ENCODE results near the gene MYH15.

Gene MYH15

DNA sequence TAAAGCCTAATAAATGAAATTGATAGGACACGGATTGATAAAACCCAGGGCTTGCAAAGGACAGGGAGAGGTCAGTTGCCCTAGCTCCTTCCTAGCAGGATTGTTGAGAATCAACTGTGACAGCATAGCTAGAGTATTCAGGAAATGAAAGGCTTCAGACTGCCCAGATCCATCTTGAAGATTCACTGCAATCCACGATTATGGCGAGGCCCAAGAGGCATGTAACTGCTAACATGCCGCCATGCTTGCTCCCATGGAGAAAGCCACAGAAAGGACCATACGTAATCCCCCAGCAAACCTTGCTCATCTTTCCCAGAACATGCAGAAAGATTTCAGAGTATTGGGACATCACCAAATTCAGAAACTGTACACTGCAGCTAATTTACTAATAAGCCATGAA, 41.3 kb downstream of the MYH15 start:
- DNase-seq: no peak

- DNase-seq: no peak
Observed at GRCh38 chr3:108468577-108468976, 41.8 kb downstream of the MYH15 start.

GRCh38 chr3:108462899-108463298, 47.5 kb downstream of the MYH15 start:
- DNase-seq: no peak

DNA sequence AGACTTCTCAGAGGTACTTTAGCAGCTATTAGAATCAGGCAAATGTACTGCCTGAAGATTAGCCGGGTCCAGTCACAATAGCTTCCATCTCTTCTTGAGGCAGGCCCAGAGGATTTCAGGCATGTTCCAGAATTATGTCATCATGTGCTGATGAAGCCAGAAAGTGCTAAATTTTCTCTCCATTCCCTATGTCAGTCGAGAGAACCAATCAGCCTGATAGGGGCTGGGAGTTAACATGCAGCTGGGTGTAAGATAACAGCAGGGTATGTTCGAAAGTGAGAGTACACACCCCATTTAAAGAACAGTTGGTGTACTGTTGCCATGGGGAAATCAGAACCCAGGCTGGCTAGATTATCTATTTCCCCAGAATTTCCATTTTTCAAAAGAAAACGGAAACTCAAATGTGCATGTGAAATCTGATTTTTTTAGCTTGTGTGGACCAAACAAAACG, 48.7 kb downstream of the MYH15 start:
- no peak for DNase-seq

GRCh38 chr3:108459225-108459624, 51.2 kb downstream of the MYH15 start:
- DNase-seq: no peak

GRCh38 chr3:108455212-108455705, 55.1 kb downstream of the MYH15 start:
- DNase-seq: no peak

DNA sequence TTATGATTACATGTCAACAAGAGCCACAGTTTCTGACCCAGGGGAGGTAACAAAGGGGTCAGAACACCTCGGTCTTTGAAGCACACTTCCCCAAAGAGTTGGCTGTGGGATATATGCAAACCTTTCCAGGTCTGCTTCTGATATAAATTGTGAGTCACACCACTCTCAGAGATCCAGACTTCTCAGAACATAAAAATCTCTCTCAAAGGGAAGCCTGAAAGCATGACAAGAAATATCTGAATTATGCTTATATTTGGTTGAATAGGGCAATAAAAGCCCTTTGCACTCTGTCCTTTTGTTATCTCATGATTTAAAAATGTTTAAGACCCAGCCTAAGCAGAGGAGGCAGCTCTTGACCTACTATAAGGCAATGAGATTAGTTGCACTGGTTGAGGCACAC, 56.8 kb downstream of the MYH15 start:
- no peak for DNase-seq

GRCh38 chr3:108450444-108450843, 60.0 kb downstream of the MYH15 start:
- no peak for DNase-seq

- no peak for DNase-seq
Observed at GRCh38 chr3:108448593-108448992, 61.8 kb downstream of the MYH15 start.

GRCh38 chr3:108447096-108447847, 63.1 kb downstream of the MYH15 start:
- no peak for DNase-seq

GRCh38 chr3:108442281-108442680, 68.1 kb downstream of the MYH15 start:
- no peak for DNase-seq

GRCh38 chr3:108441518-108441917, 68.9 kb downstream of the MYH15 start:
- no peak for DNase-seq

- DNase-seq: no peak
Observed at GRCh38 chr3:108441071-108441507, 69.3 kb downstream of the MYH15 start.

- no peak for DNase-seq
Observed at GRCh38 chr3:108438542-108438941, 71.9 kb downstream of the MYH15 start.

- no peak for DNase-seq
Observed at GRCh38 chr3:108437439-108437838, 73.0 kb downstream of the MYH15 start.

DNA sequence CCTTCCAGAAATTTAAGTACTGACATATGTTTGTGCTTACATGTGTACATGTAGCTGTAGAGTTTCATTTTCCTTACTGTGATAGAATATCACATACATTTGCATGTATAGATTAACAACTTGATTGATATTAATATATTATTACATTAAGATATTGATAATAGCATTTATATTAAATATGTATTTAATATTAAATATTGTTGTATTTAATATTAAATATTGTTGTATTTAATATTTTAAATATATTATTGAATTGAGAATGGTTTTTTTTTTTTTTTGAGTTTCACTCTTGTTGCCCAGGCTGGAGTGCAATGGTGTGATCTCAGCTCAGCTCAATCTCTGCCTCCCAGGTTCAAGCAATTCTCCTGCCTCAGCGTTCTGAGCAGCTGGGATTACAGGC, 76.5 kb downstream of the MYH15 start:
- no peak for DNase-seq

GRCh38 chr3:108432431-108432830, 78.0 kb downstream of the MYH15 start:
- no peak for DNase-seq

- no peak for DNase-seq
Observed at GRCh38 chr3:108430540-108430939, 79.9 kb downstream of the MYH15 start.

DNA sequence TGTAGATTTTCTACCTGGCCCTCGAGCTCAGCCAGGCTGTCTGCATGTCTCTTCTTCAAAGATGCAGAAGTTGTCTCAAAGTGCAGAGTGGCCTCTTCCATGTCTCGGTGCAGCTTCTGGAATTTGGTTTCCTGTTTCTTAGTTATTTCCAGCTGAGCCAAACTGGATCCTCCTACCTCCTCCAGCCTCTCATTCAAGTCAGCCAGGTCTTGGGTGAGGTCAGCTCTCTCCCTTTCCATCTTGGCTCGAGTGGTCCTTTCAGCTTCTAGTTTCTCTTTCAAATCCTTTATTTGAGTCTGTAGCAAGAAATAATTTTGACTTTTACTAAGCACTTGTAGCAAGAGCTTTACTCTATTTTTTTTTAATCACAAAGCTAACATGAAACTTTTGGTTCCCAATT, 81.8 kb downstream of the MYH15 start:
- no peak for DNase-seq

DNA sequence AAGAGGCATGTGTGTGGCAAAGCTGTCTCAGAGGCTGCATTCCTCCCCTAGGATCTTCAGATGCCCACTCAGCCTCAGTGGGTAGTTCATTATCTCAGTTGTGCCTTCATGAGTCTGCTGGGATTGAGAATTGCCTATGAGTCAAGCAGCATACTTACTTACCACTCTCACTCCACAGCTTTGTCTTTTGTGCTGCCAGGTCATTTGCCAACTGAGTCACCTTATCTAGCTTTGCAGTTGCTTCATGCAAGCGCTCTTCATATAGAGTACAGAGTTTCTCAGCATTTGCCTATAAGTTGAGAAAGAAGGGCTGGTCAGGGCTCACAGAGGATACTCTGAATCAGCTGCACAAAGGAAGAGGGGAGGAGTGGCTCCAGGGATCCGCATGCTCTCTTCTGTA, 89.5 kb downstream of the MYH15 start:
- no peak for DNase-seq

DNA sequence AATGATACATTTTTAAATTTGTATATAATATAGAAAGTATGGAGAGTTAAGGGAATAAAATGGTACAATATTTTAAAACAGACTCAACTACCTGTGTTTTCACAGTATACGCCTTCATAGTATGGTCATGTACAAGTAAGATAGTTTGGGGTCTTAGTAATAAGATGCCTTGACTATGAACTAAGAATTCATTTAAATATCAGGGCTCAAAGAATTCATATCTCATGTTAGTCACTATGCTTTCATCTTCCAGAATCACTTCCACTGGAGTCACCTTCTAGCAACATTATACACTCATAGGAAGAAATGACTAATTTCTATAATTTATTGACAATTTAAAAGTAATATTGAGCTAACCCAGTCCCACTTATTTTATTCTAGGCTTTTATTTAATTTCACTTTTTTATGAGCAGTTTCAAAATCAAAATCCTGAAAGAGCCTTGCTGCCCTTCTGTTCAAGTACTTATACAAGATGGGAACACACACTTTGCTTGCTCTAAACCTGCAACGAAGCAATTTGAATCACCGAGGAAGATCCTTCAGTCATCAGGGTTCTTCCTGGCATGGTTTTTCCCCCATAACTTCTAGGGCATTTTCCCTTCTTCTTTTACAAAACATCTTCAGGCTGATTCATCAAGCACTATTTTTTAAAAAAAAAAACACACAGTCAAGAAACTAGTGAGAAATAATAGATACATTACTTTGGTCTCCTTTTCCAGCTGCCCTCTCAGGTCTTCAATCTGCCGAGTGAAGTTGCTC, 94.1 kb downstream of the MYH15 start:
- DNase-seq: no peak

- no peak for DNase-seq
Observed at GRCh38 chr3:108415661-108416060, 94.7 kb downstream of the MYH15 start.

GRCh38 chr3:108414007-108414406, 96.4 kb downstream of the MYH15 start:
- no peak for DNase-seq

DNA sequence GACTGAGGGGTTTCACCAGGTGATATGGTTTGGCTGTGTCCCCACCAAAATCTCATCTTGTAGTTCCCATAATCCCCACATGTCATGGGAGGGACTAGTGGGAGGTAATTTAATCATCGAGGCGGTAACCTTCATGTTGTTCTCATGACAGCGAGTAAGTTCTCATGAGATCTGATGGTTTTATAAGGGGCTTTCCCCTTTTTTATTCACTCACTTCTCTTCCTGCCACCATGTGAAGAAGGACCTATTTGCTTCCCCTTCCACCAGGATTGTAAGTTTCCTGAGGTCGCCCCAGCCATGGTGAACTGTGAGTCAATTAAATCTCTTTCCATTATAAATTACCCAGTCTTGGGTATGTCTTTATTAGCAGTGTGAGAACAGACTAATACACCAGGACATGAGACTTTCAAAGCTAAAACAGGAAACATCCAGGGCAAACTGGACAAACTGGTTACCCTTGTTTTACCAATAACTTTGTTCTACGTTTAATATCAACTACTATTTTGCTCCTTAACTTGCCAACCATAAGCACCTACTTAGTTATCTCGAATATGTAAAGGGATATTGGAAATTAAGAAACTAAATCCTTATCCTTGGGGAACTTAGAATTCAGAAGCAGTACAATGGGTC, 98.2 kb downstream of the MYH15 start:
- DNase-seq: no peak

Measured in activated CD8-positive, alpha-beta memory T cell treated with anti-CD3 and anti-CD28 coated beads, Interleukin-2, amount 50 U/mL, for 4 hours (primary cell).